ENCODE data around the gene ADGRG1.
"Not testable (repeated sequence)": the region's sequence is repeated elsewhere in the genome, so short reads cannot be mapped to it uniquely, and the experiment has no call there.

The ADGRG1 gene

DNA sequence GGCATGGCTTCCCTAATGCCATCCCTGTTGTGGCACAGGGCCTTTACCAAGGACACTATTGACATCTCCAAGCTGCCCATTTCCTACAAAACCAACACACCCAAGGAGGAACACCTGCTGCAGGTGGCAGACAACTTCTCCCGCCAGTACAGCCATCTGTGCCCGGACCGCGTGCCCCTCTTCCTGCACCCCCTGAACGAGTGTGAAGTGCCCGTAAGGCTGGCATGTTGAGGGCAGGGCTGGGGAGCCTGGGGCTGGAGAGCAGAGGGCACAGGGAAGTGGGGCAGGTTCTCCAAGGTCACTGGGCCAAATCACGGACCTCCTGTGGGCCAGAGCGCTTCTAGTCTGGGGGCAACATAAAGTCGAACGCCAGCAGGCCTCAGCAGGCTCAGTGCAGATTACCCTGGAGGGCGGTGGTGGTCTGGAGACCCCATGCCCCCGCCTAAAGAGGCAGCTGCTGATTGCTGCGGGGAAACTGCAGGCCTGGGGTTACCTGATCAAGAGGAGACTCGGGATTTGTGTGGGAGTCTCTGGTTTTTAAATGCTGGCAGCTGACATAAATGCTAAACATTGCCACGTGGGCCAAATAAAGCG is 70.5 kb downstream of the ADGRG1 start:
- in situ Hi-C loops (cut with MboI; ENCODE audit: low sequenced_read_pairs) = no loop called here

DNA sequence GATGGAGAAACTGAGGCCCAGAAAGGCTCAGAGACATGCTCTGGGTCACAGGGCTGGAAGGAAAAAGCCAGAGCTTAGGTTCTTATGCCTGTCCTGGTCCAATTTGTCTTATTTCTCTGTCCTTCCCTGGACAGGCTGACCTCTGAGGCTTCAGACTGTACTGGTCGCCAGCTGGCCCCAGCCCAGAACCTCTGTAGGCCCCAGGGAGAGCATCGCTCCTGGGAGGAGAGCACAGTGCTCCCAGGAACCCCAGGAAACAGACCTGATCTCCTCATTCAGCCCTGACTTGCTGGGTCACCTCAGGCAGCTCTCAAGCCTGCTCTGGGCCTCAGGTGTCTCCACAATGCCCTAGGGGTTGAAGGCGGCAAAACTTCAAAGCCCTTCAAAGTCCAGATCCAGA is 71.1 kb downstream of the ADGRG1 start:
- in situ Hi-C loops (cut with MboI; ENCODE audit: low sequenced_read_pairs) = no loop called here

DNA sequence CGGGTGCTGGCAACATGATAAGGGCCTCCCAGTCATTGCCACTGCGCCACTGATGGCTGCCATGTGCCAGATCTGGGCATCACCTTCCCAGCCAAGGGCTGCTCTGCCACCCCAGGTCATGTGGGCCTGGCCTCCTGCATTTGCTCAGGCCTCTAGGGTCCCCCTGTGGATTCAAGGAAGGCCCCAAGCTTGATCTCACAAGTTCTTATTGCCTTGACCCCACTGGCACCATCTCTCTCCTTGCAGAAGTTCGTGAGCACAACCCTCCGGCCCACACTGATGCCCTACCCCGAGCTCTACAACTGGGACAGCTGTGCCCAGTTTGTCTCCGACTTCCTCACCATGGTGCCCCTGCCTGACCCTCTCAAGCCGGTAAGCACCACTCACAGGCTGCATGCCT is 71.5 kb downstream of the ADGRG1 start:
- in situ Hi-C loops (cut with MboI; ENCODE audit: low sequenced_read_pairs) = no loop called here

DNA sequence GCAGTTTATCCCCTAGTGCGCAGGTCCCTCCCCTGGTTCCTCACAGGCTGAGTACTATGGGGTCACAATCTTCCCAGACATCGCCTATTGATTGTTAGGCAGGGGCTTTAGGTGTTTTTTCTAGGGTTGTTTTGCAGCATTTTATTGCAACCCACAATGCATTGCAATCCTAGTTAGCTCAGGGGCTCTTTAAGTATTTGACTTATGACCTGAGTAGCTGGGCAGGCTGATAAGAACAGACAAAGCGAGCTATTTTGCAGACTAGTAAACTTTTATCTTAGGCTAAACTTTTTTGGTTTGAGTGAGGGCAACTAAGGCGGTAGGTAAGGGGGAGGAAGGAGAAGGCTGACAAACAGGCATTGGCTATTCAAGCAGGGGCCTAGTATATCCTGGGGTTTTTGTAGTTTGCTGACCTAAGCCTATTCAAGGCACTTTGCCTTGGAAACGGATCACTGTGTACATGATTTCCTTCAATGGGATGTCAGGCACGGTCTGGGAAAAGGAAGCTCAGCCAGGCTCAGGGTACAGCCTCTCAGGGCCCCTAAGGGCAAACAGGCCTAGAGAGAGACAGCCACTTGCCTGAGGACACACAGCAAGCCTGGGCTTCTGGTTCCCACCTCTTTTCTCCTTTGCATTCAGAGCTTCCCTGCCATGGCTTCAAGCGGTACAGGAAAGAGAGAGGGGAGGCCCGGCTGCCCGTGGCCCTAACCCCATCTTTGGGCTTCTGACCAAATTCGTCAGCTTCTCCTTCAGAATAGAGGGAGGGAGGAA is 72.5 kb downstream of the ADGRG1 start:
- in situ Hi-C loops (cut with MboI; ENCODE audit: low sequenced_read_pairs) = no loop called here

DNA sequence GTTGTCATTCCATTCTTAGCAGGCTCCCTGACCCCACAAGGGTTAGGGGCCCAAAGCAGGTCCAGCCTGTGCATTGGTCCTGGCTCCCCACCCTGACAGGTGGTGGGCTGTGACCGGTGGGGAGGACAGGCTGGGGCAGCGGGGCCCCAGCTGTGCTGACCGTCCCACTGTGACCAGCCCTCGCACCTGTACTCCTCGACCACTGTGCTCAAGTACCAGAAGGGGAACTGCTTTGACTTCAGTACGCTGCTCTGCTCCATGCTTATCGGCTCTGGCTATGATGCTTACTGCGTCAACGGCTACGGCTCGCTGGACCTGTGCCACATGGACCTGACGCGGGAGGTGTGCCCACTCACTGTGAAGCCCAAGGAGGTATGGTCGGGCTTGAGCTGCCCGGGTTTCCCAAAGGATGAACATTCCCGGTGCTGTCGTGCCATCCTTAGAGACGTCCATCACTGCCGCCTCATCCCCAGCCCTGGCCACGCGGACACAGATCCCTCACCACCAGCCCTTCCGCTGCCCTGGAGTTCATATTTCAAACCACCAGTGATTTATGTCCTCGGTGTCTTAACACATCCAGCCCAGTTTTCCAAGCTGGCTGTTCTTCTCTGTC is 73.4 kb downstream of the ADGRG1 start:
- in situ Hi-C loops (cut with MboI; ENCODE audit: low sequenced_read_pairs) = no loop called here

DNA sequence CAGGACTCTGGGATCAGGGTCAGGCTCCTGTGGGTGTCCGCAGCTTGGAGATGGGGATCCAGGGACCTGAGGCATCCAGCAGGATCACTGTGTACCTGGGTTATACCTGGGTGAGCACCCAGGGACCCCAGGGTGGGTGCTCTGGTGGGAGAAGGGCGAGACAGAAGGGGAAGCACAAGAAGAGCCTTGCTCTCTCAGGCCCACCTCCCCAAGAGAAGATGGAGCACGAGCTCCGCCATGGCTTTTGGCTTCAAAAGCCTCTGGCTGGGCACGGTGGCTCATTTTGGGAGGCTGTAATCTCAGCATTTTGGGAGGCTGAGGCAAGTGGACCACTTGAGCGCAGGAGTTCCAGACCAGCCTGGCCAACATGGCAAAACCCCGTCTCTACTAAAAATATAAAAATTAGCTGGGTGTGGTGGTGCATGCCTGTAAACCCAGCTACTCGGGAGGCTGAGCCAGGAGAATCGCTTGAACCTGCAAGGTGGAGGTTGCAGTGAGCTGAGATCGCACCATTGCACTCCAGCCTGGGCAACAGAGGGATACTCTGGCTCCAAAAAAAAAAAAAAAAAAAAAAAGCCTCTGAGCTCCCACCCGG is 75.1 kb downstream of the ADGRG1 start:
- in situ Hi-C loops (cut with MboI; ENCODE audit: low sequenced_read_pairs) = no loop called here

DNA sequence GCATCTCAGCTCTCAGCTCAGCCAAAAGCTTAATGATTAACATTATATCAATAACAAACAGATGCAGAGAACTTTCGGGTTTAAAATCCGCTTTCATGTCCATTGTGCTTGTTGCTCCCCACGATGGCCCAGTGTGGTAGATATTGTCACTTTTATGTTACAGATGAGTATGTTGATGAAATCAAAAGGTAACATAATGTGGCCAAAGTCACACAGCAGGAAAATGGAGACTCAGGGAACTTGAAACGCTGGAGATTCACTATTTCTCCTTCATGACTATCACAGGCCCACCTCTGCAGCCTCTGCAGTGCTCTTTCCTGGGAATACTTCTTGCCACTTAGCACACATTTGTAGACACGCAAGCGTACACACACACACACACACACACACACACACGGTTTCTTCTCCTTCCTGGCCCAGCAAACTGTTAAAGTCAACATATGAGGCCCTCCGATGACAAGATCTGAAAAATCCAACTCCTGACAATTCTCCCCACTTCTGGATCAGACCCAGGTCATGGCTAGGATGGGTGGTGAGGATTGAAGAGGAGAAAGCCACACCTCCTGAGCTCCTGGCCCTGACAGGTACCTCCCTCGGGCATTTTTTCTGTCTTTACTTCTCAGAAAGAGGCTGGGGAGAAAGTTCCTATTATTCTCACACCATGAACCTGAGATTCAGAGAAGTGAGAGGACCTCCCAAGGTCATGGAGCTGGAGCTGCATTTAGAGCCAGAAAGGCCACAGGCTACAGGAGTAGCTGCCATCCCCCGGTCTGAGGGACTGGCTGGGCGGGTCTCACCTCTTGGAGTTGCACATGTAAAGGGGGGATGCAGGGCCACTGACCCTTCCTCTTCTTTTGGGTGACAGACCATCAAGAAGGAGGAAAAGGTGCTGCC is 75.8 kb downstream of the ADGRG1 start:
- in situ Hi-C loops (cut with MboI; ENCODE audit: low sequenced_read_pairs) = no loop called here

DNA sequence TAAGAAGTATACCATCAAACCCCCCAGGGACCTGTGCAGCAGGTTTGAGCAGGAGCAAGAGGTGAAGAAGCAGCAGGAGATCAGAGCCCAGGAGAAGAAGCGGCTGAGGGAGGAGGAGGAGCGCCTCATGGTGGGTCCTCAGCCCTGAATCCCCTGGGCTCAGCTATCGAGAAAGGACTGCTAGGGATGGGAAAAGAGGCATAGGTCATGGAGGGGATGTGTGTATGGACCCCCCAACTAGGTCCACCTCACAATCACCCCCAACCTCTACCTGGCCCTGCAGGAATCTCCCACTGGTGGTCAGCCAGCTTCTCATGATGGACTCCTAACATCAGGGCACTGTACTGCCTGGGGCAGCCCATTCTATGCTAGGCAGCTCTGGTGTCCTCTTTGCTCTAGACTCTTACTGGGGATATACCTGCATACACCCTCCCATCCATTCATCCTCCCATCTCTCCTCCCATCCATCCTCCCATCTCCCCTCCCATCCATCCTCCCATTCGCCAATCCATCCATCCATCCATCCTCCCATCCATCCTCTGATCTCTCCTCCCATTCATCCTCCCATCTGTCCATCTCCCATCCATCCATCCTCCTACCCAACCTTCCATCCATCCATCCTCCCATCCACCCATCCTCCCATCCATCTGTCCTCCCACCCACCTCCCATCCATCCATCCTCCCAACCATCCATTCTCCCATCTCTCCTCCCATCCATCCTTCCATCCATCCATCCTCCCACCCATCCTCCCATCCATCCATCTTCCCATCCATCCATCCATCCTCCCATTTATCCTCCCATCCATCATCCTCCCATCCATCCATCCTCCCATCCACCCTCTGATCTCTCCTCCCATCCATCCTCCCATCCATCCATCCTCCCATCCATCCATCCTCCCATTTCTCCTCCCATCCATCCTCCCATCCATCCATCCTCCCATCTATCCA is 76.7 kb downstream of the ADGRG1 start:
- in situ Hi-C loops (cut with MboI; ENCODE audit: low sequenced_read_pairs) = no loop called here

DNA sequence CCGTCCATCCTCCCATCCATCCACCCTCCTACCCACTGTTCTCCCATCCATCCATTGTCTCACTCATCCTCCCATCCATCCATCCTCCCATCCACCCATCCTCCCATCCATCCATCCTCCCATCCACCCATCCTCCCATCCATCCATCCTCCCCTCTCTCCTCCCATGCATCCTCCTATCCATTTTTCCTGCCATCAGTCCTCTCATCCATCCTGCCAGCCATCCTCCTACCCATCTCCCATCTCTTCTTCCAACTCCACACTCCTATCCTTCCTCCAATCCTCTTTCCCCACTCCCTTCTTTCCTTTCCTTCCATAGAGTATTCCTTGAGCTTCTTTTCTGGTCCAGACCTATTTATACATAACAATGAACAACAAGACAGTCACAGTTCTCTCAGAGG is 78.3 kb downstream of the ADGRG1 start:
- in situ Hi-C loops (cut with MboI; ENCODE audit: low sequenced_read_pairs) = no loop called here

DNA sequence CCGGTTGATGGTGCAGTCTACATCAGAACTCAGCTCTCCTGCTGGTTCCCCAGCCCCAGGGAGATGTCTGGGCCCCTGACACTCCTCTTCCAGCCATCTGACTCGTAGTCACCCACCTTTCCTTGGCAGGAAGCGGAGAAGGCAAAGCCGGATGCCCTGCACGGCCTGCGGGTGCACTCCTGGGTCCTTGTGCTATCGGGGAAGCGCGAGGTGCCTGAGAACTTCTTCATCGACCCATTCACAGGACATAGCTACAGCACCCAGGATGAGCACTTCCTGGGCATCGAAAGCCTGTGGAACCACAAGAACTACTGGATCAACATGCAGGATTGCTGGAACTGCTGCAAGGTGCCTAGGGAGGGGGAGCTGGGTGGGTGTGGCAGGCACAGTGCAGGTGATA is 78.9 kb downstream of the ADGRG1 start:
- in situ Hi-C loops (cut with MboI; ENCODE audit: low sequenced_read_pairs) = no loop called here

DNA sequence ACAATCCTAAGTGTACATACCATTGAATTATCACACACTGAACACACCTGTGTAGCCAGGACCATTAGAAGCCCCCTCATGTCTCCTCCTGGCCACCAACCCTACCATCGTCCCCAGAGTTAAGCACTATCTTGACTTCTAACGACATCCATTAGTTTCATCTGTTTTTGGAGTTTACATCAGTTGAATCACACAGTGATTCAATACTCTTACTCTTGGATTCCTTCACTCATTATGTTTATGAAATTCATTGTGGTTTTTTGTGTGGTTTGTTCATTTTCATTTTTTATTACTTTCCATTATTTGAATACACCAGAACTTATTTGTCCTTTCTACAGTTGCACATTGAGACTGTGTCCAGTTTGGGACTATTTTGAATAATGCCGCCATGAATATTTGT is 79.7 kb downstream of the ADGRG1 start:
- in situ Hi-C loops (cut with MboI; ENCODE audit: low sequenced_read_pairs) = no loop called here

DNA sequence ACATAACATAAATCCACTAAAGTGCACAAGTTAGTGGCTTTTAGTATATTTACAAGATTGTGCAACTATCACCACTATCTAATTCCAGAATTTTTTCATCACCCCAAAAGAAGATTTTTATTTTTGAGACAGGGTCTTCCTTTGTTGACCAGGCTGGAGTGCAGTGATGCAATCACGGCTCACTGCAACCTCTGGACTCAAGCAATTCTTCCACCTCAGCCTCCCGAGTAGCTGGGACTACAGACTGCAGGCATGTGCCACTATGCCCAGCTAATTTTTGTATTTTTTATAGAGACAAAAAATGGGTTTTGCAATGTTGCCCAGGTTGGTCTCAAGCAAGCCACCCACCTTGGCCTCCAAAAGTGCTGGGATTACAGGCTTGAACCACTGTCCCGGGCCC is 81.2 kb downstream of the ADGRG1 start:
- in situ Hi-C loops (cut with MboI; ENCODE audit: low sequenced_read_pairs) = no loop called here

DNA sequence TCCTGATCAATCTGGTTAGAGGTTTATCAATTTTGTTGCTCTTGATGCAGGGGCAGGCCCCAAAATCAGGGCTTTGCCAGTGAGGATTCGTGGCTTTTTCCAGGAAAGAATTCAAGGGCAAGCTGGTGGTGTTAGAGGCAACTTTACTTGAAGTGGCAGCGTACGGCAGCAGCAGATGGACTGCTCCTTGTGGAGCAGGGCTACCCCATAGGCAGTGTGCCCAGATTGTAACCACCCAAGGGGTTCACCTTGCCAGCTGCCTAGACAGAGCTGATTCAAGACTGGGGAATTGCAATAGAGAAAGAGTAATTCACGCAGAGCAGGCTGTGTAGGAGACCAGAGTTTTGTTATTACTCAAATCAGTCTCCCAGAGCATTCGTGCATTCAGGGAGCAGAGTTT is 82.9 kb downstream of the ADGRG1 start:
- in situ Hi-C loops (cut with MboI; ENCODE audit: low sequenced_read_pairs) = no loop called here

DNA sequence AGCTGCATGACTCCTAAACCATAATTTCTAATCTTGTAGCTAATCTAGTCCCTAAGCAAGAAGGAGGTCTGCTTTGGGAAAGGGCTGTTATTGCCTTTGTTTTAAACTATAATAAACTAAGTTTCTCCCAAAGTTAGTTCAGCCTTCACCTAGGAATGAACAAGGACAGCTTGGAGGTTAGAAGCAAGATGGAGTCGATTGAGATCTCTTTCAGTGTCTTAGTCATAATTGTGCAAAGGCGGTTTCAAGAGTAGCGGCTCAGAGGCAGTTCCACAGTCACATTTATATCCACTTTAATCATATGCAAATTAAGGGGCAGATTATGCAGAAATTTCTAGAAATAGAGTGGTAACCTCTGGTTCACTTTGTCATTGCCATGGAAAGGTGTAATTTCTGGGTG is 83.6 kb downstream of the ADGRG1 start:
- in situ Hi-C loops (cut with MboI; ENCODE audit: low sequenced_read_pairs) = no loop called here

DNA sequence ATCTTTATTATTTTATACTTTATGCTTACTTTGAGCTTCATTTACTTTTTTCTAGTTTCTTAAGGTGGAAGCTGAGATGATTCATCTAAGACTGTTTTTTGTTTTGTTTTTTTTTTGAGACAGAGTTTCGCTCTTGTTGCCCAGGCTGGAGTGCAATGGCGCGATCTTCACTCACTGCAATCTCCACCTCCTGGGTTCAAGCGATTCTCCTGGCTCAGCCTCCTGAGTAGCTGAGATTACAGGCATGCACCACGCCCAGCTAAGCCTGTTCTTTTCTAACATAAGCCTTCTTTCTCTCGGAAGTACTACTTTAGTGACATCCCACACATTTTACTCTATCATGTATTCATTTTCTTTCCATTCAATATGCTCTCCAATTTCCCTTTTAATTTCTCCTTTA is 84.1 kb downstream of the ADGRG1 start:
- in situ Hi-C loops (cut with MboI; ENCODE audit: low sequenced_read_pairs) = not testable (repeated sequence)

DNA sequence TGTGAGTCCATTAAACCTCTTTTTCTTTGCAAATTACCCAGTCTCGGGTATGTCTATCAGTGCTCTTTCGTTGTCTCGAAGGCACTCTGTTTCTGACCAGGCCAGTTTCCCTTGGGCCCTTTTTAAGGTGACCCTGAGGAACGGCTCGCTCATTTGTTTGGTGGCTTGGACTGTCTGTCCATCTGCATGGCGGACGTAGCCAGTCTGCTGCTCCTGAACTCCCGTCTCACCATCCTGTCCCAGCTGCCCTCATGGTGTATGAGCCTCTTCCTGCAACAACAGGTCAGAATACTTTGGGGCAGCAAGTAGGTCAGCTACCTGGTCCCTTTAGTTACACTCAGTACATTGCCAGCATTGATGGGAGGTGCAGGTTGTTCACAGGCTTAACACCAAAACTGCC is 85.2 kb downstream of the ADGRG1 start:
- in situ Hi-C loops (cut with MboI; ENCODE audit: low sequenced_read_pairs) = no loop called here

DNA sequence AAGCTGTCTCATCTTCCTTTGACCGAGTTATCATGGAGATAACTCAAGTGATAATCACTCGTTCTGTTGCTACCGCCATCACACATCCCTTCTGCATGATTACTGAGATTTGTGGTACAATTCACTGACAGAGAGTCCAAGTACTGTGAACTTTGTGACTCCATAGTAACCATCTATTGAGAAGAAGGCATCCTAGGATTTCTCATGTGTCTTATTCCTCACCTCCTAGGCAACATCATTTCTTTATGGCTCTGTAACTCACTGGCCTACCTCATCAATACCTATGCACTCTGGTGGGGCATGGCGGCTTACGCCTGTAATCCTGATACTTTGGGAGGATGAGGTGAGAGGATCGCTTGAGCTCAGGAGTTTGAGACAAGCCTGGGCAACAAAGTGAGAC is 85.6 kb downstream of the ADGRG1 start:
- in situ Hi-C loops (cut with MboI; ENCODE audit: low sequenced_read_pairs) = no loop called here
